Measurements from ENCODE around the gene OXA1L.

The OXA1L gene

DNA sequence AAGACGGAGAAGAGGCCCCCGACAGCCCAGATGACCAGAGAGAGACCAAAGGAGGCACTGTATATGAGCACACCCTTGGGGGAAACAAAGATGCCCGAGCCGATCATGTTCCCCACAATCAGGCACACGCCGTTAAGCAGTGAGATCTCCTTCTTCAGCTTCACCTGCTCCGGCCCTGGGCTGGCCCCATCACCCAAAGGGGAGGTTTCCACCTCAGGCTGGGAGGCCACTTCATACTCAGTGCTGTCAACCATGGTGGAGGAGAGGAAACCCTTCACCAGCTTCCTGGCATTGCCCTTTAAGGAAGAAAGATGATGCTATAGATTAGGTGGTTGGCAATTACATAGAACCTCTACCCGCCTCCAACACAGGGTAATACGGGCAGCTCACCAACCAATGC is 46.7 kb downstream of the OXA1L start:
- no peak for DNase-seq (ENCODE audit: extremely low spot score)
- TF ChIP-seq FOXA1 (IDR thresholded peaks at IDR 0.05) (no peak), ARNT (IDR thresholded peaks at IDR 0.05) (no peak), SUZ12 (IDR thresholded peaks at IDR 0.05) (no peak), HDGF (IDR thresholded peaks at IDR 0.05; ENCODE audit: borderline replicate concordance) (no peak), SP1 (IDR thresholded peaks at IDR 0.05) (no peak), ZNF384 (IDR thresholded peaks at IDR 0.05) (no peak), BHLHE40 (IDR thresholded peaks at IDR 0.05; ENCODE audit: borderline replicate concordance) (no peak), CTBP1 (IDR thresholded peaks at IDR 0.05; ENCODE audit: borderline replicate concordance) (no peak), TARDBP (IDR thresholded peaks at IDR 0.05) (no peak), FOXK2 (IDR thresholded peaks at IDR 0.05) (no peak), FOXM1 (IDR thresholded peaks at IDR 0.05; ENCODE audit: borderline replicate concordance) (no peak), ELF4 (IDR thresholded peaks at IDR 0.05) (no peak), LEF1 (IDR thresholded peaks at IDR 0.05; ENCODE audit: borderline replicate concordance) (no peak), L3MBTL2 (conservative IDR thresholded peaks at IDR 0.05) (no peak), NFRKB (IDR thresholded peaks at IDR 0.05) (no peak)
- TF ChIP-seq, protein P1, sequence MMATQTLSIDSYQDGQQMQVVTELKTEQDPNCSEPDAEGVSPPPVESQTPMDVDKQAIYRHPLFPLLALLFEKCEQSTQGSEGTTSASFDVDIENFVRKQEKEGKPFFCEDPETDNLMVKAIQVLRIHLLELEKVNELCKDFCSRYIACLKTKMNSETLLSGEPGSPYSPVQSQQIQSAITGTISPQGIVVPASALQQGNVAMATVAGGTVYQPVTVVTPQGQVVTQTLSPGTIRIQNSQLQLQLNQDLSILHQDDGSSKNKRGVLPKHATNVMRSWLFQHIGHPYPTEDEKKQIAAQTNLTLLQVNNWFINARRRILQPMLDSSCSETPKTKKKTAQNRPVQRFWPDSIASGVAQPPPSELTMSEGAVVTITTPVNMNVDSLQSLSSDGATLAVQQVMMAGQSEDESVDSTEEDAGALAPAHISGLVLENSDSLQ (IDR thresholded peaks at IDR 0.05) = no peak
- ChIA-PET CTCF (interaction anchor here (0.6 to 1.6 kb wide), 2 partner anchors 40 to 264 kb away, joined by 3 to 7 read pairs; no protein-coding TSS in a partner anchor), POLR2A (interaction anchor here (0.7 to 1.3 kb wide), 2 partner anchors 47 to 164 kb away, joined by 3 to 6 read pairs; partner anchors contain the start of gene OXA1L)

DNA sequence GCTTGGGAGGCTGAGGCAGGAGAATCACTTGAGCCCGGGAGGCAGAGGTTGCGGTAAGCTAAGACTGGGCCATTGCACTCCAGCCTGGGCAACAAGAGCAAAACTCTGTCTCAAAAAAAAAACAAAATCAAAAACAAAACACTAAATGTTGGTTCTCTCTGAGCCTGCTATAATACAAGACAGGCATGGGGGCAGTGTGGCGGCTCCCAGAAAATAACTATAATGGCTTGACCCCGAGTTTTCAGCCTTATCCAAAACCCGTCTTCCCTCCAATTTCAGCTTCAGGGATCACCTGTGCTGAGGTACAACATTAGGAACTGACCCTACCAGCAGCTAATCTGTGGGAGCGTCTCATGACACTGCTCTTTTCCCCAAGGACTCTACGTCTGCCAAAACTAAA is 47.9 kb downstream of the OXA1L start:
- ChIA-PET CTCF (interaction anchor here (0.7 to 1.2 kb wide), 3 partner anchors 8 to 40 kb away, joined by 3 to 4 read pairs (median 3); no protein-coding TSS in a partner anchor), POLR2A (interaction anchor here (0.6 to 0.8 kb wide), 2 partner anchors 225 to 1853 kb away, joined by 3 to 4 read pairs; no protein-coding TSS in a partner anchor)
- TF ChIP-seq ELF4 (IDR thresholded peaks at IDR 0.05) (no peak), CTBP1 (IDR thresholded peaks at IDR 0.05; ENCODE audit: borderline replicate concordance) (no peak), BHLHE40 (IDR thresholded peaks at IDR 0.05; ENCODE audit: borderline replicate concordance) (no peak), SUZ12 (IDR thresholded peaks at IDR 0.05) (no peak)
- no peak for DNase-seq (ENCODE audit: extremely low spot score)

DNA sequence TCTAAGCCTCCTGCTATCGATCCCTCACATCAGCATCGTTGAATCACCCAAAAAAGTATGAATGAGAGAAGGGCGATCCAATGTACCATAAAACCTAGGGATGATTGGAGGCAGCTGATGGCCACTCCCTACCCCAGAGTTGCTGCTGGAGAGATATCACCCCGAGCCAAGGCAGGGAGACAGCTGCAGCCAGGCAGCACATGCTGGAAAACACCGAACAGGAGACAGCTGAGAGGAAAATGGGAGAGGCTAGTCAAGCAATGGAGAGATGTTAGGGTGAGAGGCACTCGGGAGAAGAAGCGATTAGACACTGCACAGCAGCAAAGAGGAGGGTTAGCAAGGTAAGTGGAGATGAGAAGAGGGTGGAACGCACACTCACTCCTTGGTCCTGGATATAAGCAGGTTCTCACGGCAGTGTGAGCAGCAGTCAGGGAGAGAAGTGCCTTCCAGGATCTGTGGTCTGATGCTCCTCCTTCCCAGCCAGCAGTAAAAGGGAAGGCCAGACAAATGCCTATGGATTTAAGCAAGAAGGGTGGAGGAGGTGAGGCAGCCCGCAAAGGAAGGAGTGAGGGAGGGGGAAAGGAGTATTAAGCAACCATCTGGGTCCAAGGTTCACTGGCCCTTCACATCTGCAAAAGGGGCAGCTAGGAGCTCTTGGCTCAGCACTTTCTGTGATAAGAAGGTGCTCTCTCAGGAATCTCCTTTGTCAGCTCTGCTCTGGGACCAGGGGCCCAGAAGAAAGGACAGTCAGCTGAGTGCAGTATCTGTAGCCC is 48.6 kb downstream of the OXA1L start, which contains the start of gene SLC7A7:
TSS of gene SLC7A7 (minus strand) at position 495 of the 773 bp plus-strand sequence. CDS start 2,037 bp downstream, outside the sequence.
- no peak for TF ChIP-seq FOXM1 (IDR thresholded peaks at IDR 0.05; ENCODE audit: borderline replicate concordance)
- TF ChIP-seq CTBP1 (IDR thresholded peaks at IDR 0.05; ENCODE audit: borderline replicate concordance) = no peak
- TF ChIP-seq FOXA1 (IDR thresholded peaks at IDR 0.05) = no peak
- no peak for TF ChIP-seq FOXK2 (IDR thresholded peaks at IDR 0.05)
- TF ChIP-seq TARDBP (IDR thresholded peaks at IDR 0.05) = no peak
- no peak for TF ChIP-seq ARNT (IDR thresholded peaks at IDR 0.05)
- no peak for TF ChIP-seq SUZ12 (IDR thresholded peaks at IDR 0.05)
- TF ChIP-seq HDGF (IDR thresholded peaks at IDR 0.05; ENCODE audit: borderline replicate concordance) = no peak
- no peak for TF ChIP-seq BHLHE40 (IDR thresholded peaks at IDR 0.05; ENCODE audit: borderline replicate concordance)
- TF ChIP-seq, protein P1 (IDR thresholded peaks at IDR 0.05) = no peak
- no peak for TF ChIP-seq ELF4 (IDR thresholded peaks at IDR 0.05)
- no peak for TF ChIP-seq ZNF384 (IDR thresholded peaks at IDR 0.05)
- TF ChIP-seq L3MBTL2 (conservative IDR thresholded peaks at IDR 0.05) = no peak
- TF ChIP-seq NFRKB (IDR thresholded peaks at IDR 0.05) = no peak
- TF ChIP-seq SP1 (IDR thresholded peaks at IDR 0.05) = no peak
- no peak for TF ChIP-seq LEF1 (IDR thresholded peaks at IDR 0.05; ENCODE audit: borderline replicate concordance)
- ChIA-PET POLR2A (interaction anchor here (0.6 to 1.5 kb wide), 3 partner anchors 49 to 308 kb away, joined by 3 to 5 read pairs (median 3); partner anchors contain the start of gene OXA1L), CTCF (interaction anchor here (0.6 to 1.2 kb wide), 3 partner anchors 8 to 511 kb away, joined by 3 to 4 read pairs (median 3); no protein-coding TSS in a partner anchor)
- no peak for DNase-seq (ENCODE audit: extremely low spot score)

DNA sequence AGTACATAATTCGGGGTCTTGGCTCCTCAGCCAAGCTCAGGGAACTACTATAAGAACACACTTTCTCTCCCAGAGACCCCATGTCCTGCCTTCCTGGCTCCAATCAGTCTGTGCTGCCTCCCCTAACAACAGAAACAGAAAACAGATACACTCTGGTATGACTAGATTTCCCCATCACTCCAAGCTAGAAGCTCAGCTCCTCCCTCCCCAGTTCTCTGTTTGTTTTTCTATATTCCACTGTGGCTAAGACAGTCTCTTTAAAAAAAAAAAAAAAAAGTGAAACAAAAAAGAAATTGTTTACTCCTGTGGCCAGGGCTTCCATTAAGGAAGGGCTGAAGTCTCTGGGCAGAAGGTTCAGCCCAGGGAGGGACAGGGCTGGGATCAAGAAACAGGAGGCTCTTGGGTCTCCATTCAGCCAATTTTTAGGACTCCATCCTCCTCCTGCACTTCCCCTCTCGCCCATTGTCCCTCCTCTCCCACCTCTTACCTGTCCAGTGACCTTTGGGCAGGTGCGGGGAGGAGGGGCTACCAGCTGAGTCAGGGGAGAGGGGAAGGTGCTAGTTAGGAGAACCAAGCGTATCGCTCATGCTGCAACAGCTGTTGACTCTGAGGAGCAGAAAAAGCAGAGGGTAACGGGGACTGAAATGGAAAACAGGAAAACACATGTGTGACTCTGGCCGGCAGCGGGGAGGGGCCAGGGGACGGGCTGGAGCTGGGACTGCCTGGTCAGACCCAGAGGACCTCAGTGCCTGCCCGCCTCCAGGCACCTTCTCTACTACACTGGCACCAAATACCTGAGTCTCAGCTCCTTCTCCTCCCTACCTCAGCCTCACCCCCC is 52.9 kb downstream of the OXA1L start:
- TF ChIP-seq, protein P1 (IDR thresholded peaks at IDR 0.05) = no peak
- TF ChIP-seq LEF1 (IDR thresholded peaks at IDR 0.05; ENCODE audit: borderline replicate concordance) (no peak), FOXK2 (IDR thresholded peaks at IDR 0.05) (no peak), ZNF384 (IDR thresholded peaks at IDR 0.05) (no peak), HDGF (IDR thresholded peaks at IDR 0.05; ENCODE audit: borderline replicate concordance) (no peak), BHLHE40 (IDR thresholded peaks at IDR 0.05; ENCODE audit: borderline replicate concordance) (no peak), ARNT (IDR thresholded peaks at IDR 0.05) (no peak), CTBP1 (IDR thresholded peaks at IDR 0.05; ENCODE audit: borderline replicate concordance) (no peak), FOXA1 (IDR thresholded peaks at IDR 0.05) (no peak), SP1 (IDR thresholded peaks at IDR 0.05) (no peak), L3MBTL2 (conservative IDR thresholded peaks at IDR 0.05) (no peak), ELF4 (IDR thresholded peaks at IDR 0.05) (no peak)
- CTCF ChIA-PET = interaction anchor here (0.7 to 1.4 kb wide), 7 partner anchors 11 to 967 kb away, joined by 3 to 8 read pairs (median 4); no protein-coding TSS in a partner anchor
- POLR2A ChIA-PET = interaction anchor here (1.7 kb wide), 1 partner anchor 53 kb away, joined by 5 read pairs; the partner anchor contains the start of gene OXA1L
- no peak for DNase-seq (ENCODE audit: extremely low spot score)

DNA sequence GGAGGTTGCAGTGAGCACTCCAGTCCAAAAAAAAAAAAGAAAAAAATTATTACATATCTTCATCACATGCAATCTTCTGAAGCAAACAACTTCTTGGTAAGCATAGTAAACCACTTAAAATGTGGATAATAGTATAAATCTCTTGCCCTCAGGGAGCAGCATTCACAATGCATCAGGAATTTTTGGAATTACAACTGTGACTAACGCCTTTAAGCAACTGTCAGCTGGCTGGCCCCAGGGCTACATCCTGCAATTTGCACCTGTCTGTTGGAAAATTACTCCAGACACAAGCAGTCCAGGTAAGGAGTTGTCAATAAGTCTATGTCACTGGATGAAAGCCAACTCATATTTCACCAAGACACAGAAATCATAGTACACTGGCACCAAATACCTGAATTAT is 54.2 kb downstream of the OXA1L start:
- TF ChIP-seq FOXA1 (IDR thresholded peaks at IDR 0.05) (no peak), TARDBP (IDR thresholded peaks at IDR 0.05) (no peak), SP1 (IDR thresholded peaks at IDR 0.05) (no peak), FOXK2 (IDR thresholded peaks at IDR 0.05) (no peak), ELF4 (IDR thresholded peaks at IDR 0.05) (no peak), ARNT (IDR thresholded peaks at IDR 0.05) (no peak), FOXM1 (IDR thresholded peaks at IDR 0.05; ENCODE audit: borderline replicate concordance) (no peak), ZNF384 (IDR thresholded peaks at IDR 0.05) (no peak), L3MBTL2 (conservative IDR thresholded peaks at IDR 0.05) (no peak), NFRKB (IDR thresholded peaks at IDR 0.05) (no peak), HDGF (IDR thresholded peaks at IDR 0.05; ENCODE audit: borderline replicate concordance) (no peak), CTBP1 (IDR thresholded peaks at IDR 0.05; ENCODE audit: borderline replicate concordance) (no peak), LEF1 (IDR thresholded peaks at IDR 0.05; ENCODE audit: borderline replicate concordance) (no peak), SUZ12 (IDR thresholded peaks at IDR 0.05) (no peak), BHLHE40 (IDR thresholded peaks at IDR 0.05; ENCODE audit: borderline replicate concordance) (no peak)
- TF ChIP-seq, protein P1 (IDR thresholded peaks at IDR 0.05) = no peak
- no peak for DNase-seq (ENCODE audit: extremely low spot score)
- POLR2A ChIA-PET = interaction anchor here (0.9 to 1.7 kb wide), 4 partner anchors 9 to 98 kb away, joined by 3 to 6 read pairs (median 5); partner anchors contain the start of genes MRPL52, OXA1L and RBM23
- CTCF ChIA-PET = interaction anchor here (0.9 to 1.2 kb wide), 4 partner anchors 30 to 250 kb away, joined by 3 to 10 read pairs (median 4); no protein-coding TSS in a partner anchor

Measured in HEK293T (cell line).